Measurements from ENCODE around the gene OCIAD1.
"Not testable (repeated sequence)": the region's sequence is repeated elsewhere in the genome, so short reads cannot be mapped to it uniquely, and the experiment has no call there.

Gene OCIAD1

GRCh38 chr4:48816971-48817370 lies 13.9 kb upstream of the OCIAD1 start:
- DNase-seq (ENCODE audit: low read depth) = no peak

GRCh38 chr4:48821431-48821830 lies 9.5 kb upstream of the OCIAD1 start:
- not testable (repeated sequence) for DNase-seq (ENCODE audit: low read depth)

GRCh38 chr4:48827622-48828021 lies 3.3 kb upstream of the OCIAD1 start:
- no peak for DNase-seq (ENCODE audit: low read depth)

GRCh38 chr4:48831532-48832030 lies 693 bp downstream of the OCIAD1 start:
- DNase-seq (ENCODE audit: low read depth) = no peak

- DNase-seq (ENCODE audit: low read depth) = no peak
Measured at GRCh38 chr4:48832571-48832970, 1.7 kb downstream of the OCIAD1 start.

GRCh38 chr4:48836658-48837057 lies 5.8 kb downstream of the OCIAD1 start:
- no peak for DNase-seq (ENCODE audit: low read depth)

GRCh38 chr4:48841045-48841827 lies 10.3 kb downstream of the OCIAD1 start:
- no peak for DNase-seq (ENCODE audit: low read depth)

- DNase-seq (ENCODE audit: low read depth) = no peak
Measured at GRCh38 chr4:48844843-48845242, 14.0 kb downstream of the OCIAD1 start.

GRCh38 chr4:48848799-48849198 lies 17.9 kb downstream of the OCIAD1 start:
- not testable (repeated sequence) for DNase-seq (ENCODE audit: low read depth)

- no peak for DNase-seq (ENCODE audit: low read depth)
Measured at GRCh38 chr4:48851651-48852050, 20.8 kb downstream of the OCIAD1 start.

- no peak for DNase-seq (ENCODE audit: low read depth)
Measured at GRCh38 chr4:48853604-48854394, 22.9 kb downstream of the OCIAD1 start.

- DNase-seq (ENCODE audit: low read depth) = no peak
Measured at GRCh38 chr4:48854395-48854683, 23.5 kb downstream of the OCIAD1 start.

- DNase-seq (ENCODE audit: low read depth) = no peak
Measured at GRCh38 chr4:48854982-48855381, 24.1 kb downstream of the OCIAD1 start.

- DNase-seq (ENCODE audit: low read depth) = no peak
Measured at GRCh38 chr4:48858130-48858529, 27.2 kb downstream of the OCIAD1 start.

GRCh38 chr4:48862038-48862437 lies 31.1 kb downstream of the OCIAD1 start:
- DNase-seq (ENCODE audit: low read depth) = no peak

- DNase-seq (ENCODE audit: low read depth) = no peak
Measured at GRCh38 chr4:48862661-48863060, 31.8 kb downstream of the OCIAD1 start.

GRCh38 chr4:48863728-48864127 lies 32.8 kb downstream of the OCIAD1 start:
- DNase-seq (ENCODE audit: low read depth) = no peak

- not testable (repeated sequence) for DNase-seq (ENCODE audit: low read depth)
Measured at GRCh38 chr4:48864696-48865095, 33.8 kb downstream of the OCIAD1 start.

- DNase-seq (ENCODE audit: low read depth) = no peak
Measured at GRCh38 chr4:48877827-48878535, 47.1 kb downstream of the OCIAD1 start.

GRCh38 chr4:48879561-48880442 lies 48.9 kb downstream of the OCIAD1 start:
- DNase-seq (ENCODE audit: low read depth) = no peak

GRCh38 chr4:48881646-48882045 lies 50.8 kb downstream of the OCIAD1 start:
- not testable (repeated sequence) for DNase-seq (ENCODE audit: low read depth)

- not testable (repeated sequence) for DNase-seq (ENCODE audit: low read depth)
Measured at GRCh38 chr4:48889750-48890149, 58.9 kb downstream of the OCIAD1 start.

Measured in stimulated activated CD8-positive, alpha-beta memory T cell treated with anti-CD3 and anti-CD28 coated beads, Interleukin-12 subunit alpha, Interleukin-12 subunit beta, amount 100 ng/mL, for 1 hour (primary cell).